ENCODE results near the gene RWDD4. TPM values are rescaled to one million over a fixed set of nuclear protein-coding genes. Genes with fewer than 3 reads are reported as not detected.

The RWDD4 gene
- total and polyA plus RNA-seq, 2 of the 4 experiments (the other 2 are of a cell fraction) = 8.5 to 8.8 TPM

GRCh38 chr4:183670251-183670650 is 11.3 kb upstream of the RWDD4 start:
- Histone ChIP-seq H3K27me3 (ENCODE audit: control insufficient read depth, insufficient read depth, low read length) (no peaks in the 10 kb centered on the region), H3K9me1 (ENCODE audit: insufficient read depth, low read length) (no peaks in the 10 kb centered on the region), H3K14ac (replicated peaks; ENCODE audit: low read depth, low read length) (no peak overlapping the region), H4K8ac (ENCODE audit: low read depth in 2 of 2, low read length in 2 of 2) (no peak overlapping the region), H2AK5ac (ENCODE audit: low read depth, low read length) (no peak overlapping the region), H2BK15ac (ENCODE audit: low read depth, low read length) (no peak overlapping the region), H3K9ac (ENCODE audit: low read depth, low read length) (no peak overlapping the region), H2AK9ac (replicated peaks; ENCODE audit: low read depth, low read length, poor library complexity) (no peak overlapping the region), H2AFZ (replicated peaks; ENCODE audit: low read length, poor library complexity) (no peak overlapping the region), H3K23ac (ENCODE audit: low read depth, low read length) (no peak overlapping the region), H3K4ac (ENCODE audit: low read depth, low read length) (no peak overlapping the region), H3K9me3 (ENCODE audit: control insufficient read depth, insufficient read depth, low read length) (no peaks in the 10 kb centered on the region), H2BK120ac (ENCODE audit: low read depth, low read length) (no peak overlapping the region), H3K79me1 (ENCODE audit: low read depth in 1 of 2, low read length in 2 of 2) (peaks cover 7 to 9% of the 10 kb centered on the region in 2 experiments; a peak in 3 of 4 replicates), H4K91ac (ENCODE audit: insufficient read depth, low read depth, low read length) (no peak overlapping the region), H2BK5ac (ENCODE audit: low read depth, low read length, poor library complexity, severe bottlenecking) (no peak overlapping the region), H3K27ac (ENCODE audit: insufficient read depth, low read length) (no peak overlapping the region), H3K18ac (ENCODE audit: low read depth, low read length) (no peak overlapping the region), H3K4me3 (ENCODE audit: insufficient read depth, low read depth, low read length) (no peak overlapping the region), H3K4me2 (ENCODE audit: low read depth, low read length) (no peak overlapping the region), H3K36me3 (ENCODE audit: control insufficient read depth, insufficient read depth, low read length) (peaks cover 22% of the 10 kb centered on the region), H3K56ac (ENCODE audit: extremely low read depth, insufficient read depth, low read length) (no peak overlapping the region), H2BK20ac (ENCODE audit: low read depth, low read length) (no peak overlapping the region), H4K5ac (ENCODE audit: low read depth, low read length) (no peak overlapping the region), H3K4me1 (ENCODE audit: control insufficient read depth, insufficient read depth, low read length) (no peaks in the 10 kb centered on the region), H4K20me1 (ENCODE audit: insufficient read depth, low read length) (no peaks in the 10 kb centered on the region)
- DNase-seq (no peak), ATAC-seq (ENCODE audit: low read depth) (no peak)
- no TSS peak for BruUV-seq (replicated peaks)
- in situ Hi-C loops (cut with MboI; ENCODE audit: low sequenced_read_pairs) = no loop called here
- POLR2A ChIA-PET (ENCODE audit: unreplicated experiment) = no interaction called here
- CTCF ChIA-PET = no interaction called here
- WGBS, 2 experiments (ENCODE audit: extremely low coverage in 2 of 2, insufficient read length in 1 of 2) = no CpG with 5 or more reads among the region's 3 CpGs
- intact Hi-C loops (cut with micrococcal nuclease) = no loop called here
- TF ChIP-seq CHD1 (IDR thresholded peaks at IDR 0.05; ENCODE audit: low read depth, low read length) = no peak
- TF ChIP-seq POLR2A (IDR thresholded peaks at IDR 0.05; ENCODE audit: low read depth, low read length) = no peak
- TF ChIP-seq ELK1 (IDR thresholded peaks at IDR 0.05; ENCODE audit: borderline replicate concordance, low read depth, low read length) = no peak
- no peak for TF ChIP-seq RAD21 (IDR thresholded peaks at IDR 0.05; ENCODE audit: low read length)
- TF ChIP-seq SMC3 (IDR thresholded peaks at IDR 0.05; ENCODE audit: low read depth, low read length) = no peak
- dilution Hi-C loops (cut with HindIII; ENCODE audit: low sequenced_read_pairs, unreplicated experiment) = no loop called here
